Fibroblast of skin of right biceps (primary cell): Measurements from ENCODE around the gene EBF3.

Source experiments
- DNase-seq: peaks from one replicate; pipeline ENCODE4 v3.0.0-alpha.2; 2013

EBF3 gene

DNA sequence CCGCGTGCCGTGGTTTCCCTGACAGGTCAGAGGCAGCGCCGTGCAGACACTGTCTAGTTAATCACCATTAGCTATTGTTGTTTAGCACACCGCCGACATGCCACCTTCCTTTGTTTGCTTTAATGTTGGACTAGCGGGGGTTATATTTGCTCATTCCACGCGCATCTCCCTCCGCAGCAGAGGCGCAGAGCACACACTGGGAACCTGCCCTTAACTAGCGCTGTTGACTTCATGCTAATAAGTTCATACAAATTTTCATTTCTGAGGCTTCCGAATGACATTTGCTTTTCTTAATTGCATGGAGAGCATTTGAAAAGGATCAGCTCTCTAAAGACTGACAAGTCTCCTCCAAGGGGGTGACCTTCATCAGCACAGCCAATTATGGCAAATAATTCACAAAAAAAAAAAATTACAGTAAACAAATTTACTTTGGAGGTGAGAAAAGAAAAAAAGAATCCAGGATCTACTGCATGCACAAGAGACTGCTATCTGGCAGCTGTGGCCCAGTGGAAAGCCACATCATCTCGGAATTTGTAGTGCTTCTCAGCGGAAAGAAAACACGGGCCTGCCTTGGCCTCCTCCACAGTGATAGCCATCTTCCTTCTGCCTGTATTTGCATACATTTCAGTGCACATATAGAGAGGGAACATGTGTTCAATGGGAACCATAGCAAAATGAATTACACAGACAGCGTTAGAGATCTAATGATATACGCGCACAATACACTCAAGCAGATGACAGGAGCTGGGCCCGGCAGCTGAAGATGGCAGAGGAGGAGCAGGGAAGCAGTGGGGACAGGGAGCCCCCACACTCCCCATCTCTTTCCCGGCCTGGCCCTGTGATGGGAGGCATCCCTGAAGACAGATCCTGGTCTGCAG is 94.2 kb downstream of the EBF3 start:
- no peak for DNase-seq

DNA sequence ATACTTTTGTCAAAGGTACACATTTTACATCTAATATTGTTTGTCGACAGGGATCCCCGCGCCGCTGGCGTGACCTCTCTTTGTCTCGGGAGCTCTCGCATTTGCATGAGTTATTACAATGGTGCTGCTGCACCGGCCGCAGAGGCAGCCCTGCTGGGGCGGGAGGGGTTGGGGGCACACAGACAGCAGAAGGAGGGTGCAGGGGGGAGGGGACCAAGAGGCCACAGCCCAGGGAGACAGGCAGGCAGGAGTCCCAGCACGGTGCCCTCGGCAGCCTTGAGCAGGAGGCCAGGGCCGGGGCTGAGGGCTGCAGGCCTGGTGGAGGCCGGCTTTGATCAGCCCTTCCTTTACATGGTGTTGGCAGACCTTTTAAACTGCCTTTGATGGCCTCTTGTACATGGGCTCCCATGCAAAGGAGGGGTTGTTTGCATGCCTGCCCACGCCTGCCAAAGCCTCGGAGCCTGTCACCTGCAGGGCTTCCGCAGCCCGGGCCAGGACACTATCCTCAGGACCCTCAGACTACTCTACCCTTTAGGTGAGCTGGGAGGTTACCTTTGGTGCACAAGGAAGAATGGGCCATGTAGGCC is 95.5 kb downstream of the EBF3 start:
- DNase-seq: no peak

DNA sequence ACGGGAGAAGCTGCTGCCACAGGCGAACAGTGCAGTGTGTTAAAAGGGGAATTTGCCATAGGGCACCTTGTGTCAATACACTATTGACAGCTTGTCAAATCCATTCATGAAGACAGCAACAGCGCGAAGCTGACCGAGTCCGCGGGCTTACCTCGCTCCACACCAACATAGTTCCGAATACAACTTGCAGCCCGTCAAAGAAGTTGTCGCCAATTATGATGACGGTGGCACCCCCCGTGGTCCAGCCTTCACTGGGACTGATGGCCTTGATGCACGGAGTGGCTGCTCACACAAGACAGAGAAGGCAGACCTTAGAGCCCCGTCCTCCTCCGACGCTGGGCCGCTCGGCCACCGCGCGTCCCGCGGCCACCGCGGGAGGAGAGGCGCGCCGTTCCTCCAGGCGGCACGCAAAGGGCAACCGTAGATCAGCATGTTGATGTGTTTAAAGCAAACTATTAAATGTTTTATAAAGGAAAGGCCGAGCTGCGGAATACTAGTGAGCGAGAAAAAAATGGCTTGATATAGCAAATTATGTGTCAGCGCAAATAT is 96.4 kb downstream of the EBF3 start:
- no peak for DNase-seq

DNA sequence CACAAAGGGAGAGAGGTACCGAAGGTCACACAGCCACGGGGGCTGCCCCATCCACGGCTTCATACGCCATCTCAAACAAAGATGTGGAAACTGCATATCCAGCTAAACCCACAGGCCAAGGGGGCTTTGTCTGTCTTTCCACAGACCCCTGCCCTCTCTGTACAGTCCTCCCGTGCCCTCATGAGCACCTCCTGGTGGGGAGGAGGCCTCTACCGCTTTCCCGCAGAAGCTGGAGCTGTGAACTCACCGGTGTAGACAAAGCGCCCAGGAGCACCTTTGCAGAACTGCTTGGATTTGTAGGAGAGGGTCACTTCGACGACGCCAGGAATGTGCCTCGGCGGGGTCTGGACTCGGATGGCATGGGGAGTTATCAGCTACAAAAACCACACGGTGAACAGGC is 97.2 kb downstream of the EBF3 start:
- DNase-seq: no peak

DNA sequence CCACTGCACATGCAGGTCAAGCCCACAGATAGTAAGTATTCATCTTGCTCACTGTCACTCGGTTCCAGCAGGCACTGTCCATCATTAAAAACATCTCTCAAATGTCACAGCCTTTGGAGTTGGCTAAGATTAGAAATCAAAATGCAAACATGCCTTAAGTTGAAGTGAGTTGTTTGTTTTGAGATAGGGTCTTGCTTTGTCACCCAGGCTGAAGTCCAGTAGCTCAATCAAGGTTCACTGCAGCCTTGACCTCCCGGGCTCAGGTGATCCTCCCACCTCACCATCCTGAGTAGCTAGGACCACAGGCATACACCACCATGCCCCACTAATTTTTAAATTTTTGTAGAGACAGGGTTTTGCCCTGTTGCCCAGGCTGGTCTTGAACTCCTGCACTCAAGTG is 98.1 kb downstream of the EBF3 start:
- no peak for DNase-seq

DNA sequence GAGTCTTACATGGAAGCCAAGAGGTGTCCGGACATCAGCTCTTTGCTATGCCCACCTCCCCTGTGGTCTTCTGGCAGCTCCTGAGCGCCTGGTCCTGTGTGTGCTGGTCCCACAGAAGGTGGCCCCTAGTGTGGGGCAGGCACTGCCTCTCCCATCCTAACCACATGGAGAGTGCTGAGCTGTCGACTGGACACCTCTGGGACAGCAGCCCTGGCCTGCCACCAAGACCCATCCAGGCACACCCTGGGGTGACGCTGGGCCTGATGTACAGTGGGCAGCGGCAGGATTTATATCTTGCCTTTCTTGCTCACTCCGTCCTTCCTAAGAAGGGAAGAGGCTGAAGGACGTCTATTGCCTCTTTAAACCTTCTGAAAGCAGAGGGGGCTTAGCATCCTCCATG is 98.7 kb downstream of the EBF3 start:
- no peak for DNase-seq

DNA sequence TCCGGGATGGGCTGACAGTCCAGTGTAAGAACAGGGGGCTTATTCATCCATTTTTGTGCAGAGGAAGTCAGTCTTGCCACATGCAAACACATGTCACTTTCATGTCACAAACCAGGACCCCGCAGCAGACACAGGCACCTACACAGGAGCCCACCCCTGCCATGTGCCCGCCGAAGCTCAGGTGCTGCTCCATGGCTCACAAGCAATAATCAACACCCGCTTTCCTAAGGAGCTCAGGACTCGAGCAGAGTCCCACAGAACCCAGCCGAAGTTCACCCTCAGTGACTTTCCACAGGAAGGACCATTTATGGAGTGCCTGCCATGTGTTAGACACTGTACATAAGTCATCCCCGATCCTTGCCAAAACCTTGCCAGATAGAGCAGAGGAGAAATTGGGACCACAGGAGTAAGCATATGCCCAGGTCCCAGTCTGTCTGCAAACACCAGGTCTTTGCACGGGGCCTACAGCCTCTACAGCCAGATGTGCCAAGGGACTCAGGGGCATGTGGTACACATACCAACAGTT is 99.4 kb downstream of the EBF3 start:
- peak; percentile 9 for DNase-seq

DNA sequence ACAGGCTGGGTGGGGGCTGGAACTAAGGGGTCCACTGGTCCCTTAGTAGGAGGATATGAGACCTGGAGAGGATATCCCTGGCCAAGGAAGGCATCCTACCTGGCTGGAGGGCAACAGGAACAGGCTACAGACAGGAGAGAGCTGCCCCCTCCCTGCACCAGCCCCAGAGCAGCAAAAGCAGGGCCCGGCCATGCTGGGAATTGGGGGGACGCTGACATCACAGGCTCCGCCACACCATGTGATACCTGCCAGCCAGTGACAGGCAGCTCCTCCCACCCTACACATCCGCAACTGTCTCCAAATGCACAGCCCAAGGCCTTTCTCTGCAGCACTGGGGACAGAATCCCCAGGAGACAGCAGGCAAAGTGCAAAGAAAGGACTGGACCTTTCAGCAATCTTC is 100.0 kb downstream of the EBF3 start:
- no peak for DNase-seq

DNA sequence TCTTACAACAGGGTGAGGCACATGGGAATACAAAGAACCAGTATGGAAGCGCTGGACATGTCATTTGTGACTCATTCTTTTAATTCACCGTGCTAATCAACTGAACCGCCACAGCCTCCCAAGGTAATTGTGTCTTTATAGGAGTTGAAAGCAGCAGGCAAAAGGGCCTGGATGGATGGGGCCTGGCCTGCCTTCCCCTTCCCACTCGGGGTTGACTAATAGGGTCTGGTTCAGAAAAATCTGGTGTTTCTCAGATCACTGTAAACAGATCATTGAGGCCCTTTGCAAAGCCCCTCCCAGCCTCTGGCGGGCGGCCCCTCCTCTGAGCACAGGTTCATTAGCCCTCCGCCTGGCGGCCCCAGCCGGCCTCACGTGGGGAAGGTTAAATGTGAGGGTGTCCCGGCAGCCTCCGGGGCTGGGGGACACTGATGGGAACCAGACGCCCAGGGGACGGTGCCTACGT is 100.8 kb downstream of the EBF3 start:
- no peak for DNase-seq

DNA sequence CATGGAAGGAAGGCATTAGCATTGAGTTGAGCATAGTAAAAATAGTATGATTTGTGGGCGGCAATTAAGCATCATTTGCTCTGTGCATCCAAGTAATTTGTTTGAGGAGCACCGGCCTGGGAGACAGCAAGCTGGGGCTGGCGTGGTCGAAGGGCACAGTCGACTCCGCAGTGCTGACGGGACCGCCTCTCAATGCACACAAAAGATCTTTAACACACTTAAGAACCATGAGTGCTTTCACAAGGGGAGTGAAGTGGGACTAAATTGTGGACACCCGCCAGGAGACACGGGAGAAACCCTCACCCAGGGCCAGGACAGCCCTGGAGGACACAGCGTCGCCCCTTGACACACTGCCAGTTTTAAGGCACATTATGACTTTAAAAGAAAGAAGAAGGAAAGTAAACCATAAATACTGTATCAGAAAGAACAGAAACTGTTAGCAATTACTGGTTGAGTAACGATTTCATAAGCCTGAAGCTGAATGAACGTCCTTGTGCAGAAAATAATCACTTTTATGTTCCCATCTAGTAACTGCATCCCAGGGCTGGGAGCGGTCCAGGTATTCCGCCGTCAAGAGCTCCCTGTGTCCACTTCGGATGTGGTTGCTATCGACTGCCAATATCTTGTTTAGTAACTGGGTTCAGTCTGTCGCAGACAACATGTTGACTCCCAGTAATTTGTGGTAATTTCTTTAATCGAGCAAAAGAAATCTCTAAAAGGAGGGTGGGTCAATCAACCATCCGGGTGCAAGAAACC is 102.1 kb downstream of the EBF3 start:
- DNase-seq: no peak

DNA sequence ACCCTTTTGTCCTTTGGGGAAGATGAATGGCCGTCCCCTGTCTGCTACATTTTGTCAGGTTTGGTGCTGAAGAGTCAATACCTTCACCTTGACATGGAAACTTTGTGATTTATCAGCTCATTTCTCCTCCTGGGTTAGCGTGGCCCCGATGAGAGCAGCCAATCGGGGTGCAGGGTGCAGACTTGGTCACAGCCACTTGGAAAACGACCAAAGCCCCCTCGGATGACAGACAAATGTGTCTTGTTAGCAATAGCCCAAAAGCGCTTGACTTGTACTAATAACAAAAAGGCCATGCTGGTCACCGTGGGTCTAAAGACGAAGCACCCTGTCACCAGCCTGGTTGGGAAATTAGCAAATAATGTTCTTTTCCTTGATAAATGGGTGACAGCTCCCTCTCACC is 103.7 kb downstream of the EBF3 start:
- no peak for DNase-seq

DNA sequence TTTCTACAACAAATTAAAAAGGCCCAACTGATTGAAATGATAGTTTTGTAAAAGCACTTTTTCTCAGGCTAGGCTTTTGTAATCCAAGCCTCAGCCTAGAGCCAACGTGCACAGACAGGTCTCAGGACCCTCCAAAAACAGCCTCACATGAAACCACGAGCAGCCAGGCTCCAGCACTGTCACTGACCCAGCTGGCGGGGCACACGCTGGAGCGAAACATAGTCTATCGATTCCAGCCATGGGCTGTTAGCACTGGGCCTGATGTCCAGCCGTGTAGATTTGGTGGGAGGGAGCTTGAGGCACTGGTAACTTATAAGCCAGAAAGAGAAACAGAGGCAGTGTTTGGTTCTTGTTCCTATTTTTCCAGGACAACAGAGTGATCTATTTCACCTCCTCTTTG is 104.5 kb downstream of the EBF3 start:
- DNase-seq: no peak

DNA sequence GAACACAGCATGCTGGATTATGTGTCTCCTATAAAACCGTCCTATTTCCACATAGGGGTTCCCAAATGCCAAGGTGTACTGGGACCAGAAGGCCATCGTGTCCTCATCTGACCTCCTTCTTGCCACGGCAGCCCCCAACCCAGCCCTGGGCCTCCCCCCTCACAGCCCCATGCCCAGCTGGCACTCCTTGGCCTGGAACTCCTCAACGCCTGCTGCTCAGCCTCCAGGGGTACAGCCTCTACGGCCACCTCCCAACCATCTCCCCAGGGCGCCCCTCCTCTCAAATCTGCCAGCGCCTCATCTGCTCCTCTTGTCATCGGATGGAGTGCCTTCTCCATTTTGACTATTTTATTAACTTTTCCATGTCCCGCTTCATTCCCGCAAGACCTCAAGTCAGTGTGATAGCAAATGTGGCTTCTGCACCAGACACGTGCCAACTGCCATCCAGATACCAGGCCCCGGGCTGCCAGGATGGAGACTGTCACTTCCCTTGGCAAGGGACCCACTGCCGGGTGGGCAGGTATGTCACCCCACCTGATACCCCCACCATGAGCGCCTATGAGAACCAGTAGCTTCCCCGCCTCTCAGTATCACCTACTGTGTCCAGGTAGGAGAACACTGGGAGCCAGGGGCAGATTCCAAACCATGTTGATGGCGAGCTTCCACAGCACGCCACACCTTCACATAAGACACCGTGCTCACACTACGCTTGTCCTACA is 106.7 kb downstream of the EBF3 start:
- DNase-seq: no peak

DNA sequence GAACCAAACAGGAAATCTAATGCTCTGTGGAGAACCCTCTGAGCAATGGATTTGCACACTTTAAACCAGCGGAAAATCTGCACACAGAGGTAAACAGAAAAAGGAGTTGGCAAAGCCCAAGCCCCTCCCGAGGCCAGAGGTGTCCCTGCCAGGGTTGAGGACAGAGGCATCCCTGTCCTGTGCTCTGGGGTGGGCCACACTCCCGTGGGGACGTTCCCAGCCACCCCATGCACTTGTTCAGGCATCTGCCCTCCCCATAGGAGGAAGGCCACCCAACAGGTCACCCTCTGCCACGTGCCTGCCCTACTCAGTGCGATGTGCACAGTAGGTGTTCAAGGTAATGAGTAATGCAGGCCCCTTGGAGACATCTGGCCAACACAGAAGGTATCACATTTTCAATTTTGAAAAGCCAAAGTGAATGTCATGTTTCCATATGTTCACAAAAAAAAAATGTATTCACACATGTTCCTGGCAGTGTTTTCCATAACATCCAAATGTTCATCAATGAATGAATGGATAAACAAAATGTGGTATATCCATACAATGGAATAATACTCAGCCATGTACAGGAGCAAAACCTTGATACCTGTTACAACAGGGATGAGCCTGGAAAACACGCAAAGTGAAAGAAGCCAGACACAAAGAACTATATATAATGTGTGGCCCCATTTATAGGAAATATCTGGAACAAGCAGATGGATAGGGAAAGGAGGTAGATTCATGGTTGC is 108.1 kb downstream of the EBF3 start:
- no peak for DNase-seq

DNA sequence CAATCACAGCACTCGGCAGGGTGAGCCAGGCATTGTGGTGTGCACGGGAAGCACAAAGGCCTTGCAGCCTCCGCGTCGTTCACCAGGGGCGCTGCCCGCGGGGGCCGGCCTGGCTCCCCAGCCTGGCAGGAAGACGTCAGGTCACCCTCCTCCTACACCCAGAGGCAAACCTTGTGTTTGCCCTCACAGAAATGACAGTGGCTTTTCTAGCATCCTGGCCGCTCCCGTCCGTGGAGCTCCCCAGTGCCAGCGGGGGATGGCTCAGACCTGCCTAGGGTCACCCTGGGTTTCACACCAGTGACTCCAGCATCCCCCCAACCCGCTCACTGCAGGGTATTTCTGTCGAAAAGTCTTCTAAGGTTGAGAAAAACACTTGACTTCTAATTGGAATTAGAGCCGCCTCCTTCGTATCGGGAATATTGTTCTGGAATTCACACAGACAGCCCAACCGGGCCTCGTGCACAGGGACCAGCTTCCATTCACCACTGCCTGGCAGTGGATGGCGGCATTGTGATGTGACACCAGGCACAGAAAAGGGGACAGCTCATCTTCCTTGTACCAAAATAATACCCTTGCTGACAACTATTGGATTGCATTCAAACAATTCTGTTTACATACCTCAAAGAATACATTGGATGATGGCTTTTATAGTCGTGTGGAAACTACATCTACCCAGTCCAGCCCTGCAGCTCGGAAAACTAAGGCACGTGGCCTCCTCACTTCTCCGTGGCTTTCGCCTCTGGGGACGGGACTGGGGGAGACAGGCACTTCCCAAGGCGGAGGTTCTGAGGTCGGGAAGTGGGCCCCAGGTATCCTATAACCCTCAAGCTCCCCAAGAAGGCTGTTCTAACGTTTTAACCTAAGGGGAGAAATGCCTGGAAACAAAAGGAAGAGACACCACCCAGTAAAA is 109.0 kb downstream of the EBF3 start:
- no peak for DNase-seq

DNA sequence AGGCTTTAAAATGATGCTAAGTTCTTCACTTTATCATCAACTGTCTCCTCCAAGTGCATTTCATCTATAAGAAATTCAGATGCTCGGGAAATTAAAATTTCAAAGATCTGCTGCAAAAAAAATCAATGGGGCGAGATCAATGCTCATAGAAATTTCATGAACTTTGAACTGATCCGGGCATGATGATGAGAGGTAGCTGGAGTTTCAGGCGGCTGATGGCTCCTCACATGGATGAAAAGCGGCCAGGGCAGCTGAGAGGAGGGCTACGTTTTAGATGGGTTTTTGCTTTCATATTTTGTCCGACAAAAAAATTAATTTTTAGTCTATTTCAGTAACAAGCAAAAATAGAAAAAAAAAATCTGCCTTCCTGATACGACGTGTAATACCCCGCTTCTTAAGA is 109.9 kb downstream of the EBF3 start:
- DNase-seq: no peak

DNA sequence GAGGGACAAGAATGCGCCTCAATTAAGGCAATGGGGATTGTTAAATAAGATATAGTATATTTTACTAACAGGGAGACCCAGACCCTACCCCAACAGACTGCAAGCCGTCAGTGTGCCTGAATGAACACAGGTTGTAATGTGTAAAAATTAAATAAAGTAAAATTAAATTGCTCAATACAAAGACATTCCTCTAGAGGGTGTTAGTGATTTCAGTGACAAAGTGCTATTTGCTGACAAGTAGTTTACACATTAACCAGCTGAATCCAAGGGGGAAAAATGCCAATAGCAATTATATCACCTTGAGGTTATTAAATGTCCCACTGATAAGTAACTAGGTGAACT is 110.5 kb downstream of the EBF3 start:
- DNase-seq: peak; percentile 8

DNA sequence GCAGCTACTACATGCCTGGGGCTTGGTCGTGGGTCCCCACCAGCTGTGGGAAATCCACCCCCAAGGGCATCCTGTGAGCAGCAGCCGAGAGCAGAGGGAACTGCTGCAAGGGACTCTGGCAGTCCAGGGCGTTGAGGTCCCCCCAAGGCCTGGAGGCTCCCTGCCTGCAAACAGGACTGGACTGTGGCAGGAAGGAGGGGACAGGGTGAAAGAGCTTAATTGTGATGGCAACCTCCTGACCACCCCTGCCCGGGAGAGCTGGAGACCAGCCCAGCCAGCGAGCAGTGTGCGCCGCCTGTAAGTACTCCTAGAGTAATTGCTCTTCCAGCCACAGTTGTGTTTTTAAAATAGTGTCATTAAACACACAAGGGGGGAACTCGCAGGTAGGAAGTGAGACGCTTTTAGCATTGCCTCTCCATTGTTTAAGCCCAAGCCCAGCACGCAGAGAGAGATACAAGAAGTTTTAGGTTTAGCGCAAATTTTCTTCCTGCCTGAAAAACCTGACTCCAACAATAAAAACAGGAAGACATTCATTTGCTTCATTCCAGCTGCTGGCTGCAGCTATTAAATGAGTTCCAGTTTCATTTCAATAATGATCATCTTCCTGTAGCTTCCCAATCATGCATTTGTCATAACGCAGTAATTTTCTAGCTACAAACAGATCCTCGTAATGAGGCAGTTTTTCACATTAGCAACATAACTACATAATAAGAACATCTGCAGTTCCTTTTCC is 111.1 kb downstream of the EBF3 start:
- no peak for DNase-seq

DNA sequence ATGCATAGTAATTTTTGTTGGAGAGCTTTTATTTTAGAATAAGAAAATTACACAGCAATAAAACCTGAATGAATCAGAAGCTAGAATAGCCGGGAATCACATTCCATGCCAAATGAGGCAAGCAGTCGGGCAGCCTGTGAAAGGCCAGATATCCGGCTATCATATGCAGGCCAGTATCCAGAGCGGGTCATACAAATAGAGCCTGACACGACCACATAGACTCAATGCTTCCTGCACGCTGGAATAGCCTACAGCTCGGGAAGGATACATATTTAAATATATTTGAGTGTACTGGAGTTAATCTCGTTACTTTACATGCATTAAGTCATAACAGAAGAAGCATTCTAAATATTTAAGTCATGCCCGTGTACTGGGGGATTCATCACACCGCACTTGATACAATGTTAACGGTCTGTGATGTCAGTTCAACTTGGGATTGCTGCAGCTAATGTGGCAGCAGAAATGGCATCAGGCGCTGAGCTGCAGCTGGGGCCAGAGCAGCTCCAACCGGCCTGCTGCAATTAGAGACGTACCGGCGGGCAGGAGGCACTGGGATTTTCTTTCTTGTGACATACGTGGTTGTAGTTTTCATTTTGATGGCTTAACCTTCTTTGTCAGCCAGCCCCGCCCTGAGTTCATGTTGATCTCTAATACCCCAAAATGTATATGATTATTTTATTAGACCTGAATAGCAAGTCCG is 112.0 kb downstream of the EBF3 start:
- no peak for DNase-seq

DNA sequence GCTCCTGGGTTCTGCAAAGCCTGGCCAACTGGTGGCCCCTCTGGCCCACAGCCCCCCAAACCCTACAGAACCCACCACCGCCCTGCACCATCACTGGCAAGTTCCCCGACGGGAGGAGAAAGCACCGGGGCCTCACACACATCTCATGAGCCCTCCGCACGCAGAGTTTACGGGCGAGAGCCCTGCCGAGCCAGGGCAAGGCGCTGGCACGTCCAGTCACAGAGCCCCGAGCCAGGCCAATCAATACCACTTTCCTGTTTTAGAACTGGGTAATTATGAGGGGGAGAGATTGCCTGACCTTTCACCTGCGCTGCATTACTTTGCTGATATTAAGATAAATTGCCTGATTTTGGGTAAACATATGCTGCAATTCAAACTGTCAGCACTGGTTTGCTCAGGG is 113.3 kb downstream of the EBF3 start:
- DNase-seq: no peak
